Measurements from ENCODE around the gene WDR73. TPM values are rescaled to one million over a fixed set of nuclear protein-coding genes. Genes with fewer than 3 reads are reported as not detected.

The WDR73 gene
- total and polyA plus RNA-seq, 2 of the 8 experiments (the other 6 are each of a cell fraction or from before 2014, with no cell fraction given) = 22.7 to 23.1 TPM

GRCh38 chr15:84668221-84668982 lies 14.3 kb upstream of the WDR73 start:
- Histone ChIP-seq H2BK120ac (replicated peaks; ENCODE audit: low read depth, low read length) (no peak overlapping the region), H3K4me1 (replicated peaks in 1 of 4; ENCODE audit: control insufficient read depth in 3 of 4, insufficient read depth in 4 of 4, low read length in 3 of 4) (no peaks in the 10 kb centered on the region), H3K9ac (replicated peaks in 1 of 4; ENCODE audit: extremely low read depth in 1 of 4, low read depth in 3 of 4, low read length in 3 of 4) (no peak overlapping the region), H3K18ac (ENCODE audit: extremely low read depth, low read length) (no peak overlapping the region), H4K91ac (replicated peaks; ENCODE audit: insufficient read length, low read length) (no peak overlapping the region), H4K8ac (ENCODE audit: extremely low read depth, insufficient read depth, low read length) (no peak overlapping the region), H3K4me3 (ENCODE audit: extremely low read depth in 1 of 4, insufficient read depth in 2 of 4, low read depth in 3 of 4, low read length in 4 of 4) (no peak overlapping the region), H2BK20ac (ENCODE audit: low read length) (no peak overlapping the region), H2AK5ac (ENCODE audit: low read depth, low read length) (no peak overlapping the region), H2AFZ (ENCODE audit: low read length) (no peak overlapping the region), H3K4ac (replicated peaks; ENCODE audit: insufficient read length, low read depth, low read length) (no peak overlapping the region), H4K20me1 (replicated peaks in 1 of 2; ENCODE audit: control insufficient read depth in 1 of 2, insufficient read depth in 2 of 2, low read length in 2 of 2) (peaks cover 0 to 2% of the 10 kb centered on the region in 2 experiments), H3K23ac (ENCODE audit: insufficient read length) (no peak overlapping the region), H3K79me2 (ENCODE audit: control insufficient read depth in 1 of 2, insufficient read depth in 2 of 2, low read length in 2 of 2) (no peaks in the 10 kb centered on the region), H3K14ac (ENCODE audit: insufficient read length) (no peak overlapping the region), H3K79me1 (ENCODE audit: low read depth, low read length) (no peaks in the 10 kb centered on the region), H3K27me3 (replicated peaks in 1 of 4; ENCODE audit: control insufficient read depth in 3 of 4, extremely low read depth in 1 of 4, insufficient read depth in 3 of 4, low read length in 3 of 4) (no peaks in the 10 kb centered on the region), H3K23me2 (ENCODE audit: low read depth, low read length) (no peaks in the 10 kb centered on the region), H3K9me3 (ENCODE audit: insufficient read depth in 2 of 2, low read depth in 1 of 2, low read length in 1 of 2) (no peaks in the 10 kb centered on the region), H2BK12ac (ENCODE audit: low read depth, low read length) (no peak overlapping the region), H3K56ac (replicated peaks; ENCODE audit: insufficient read length, low read depth, low read length) (no peak overlapping the region), H3K4me2 (ENCODE audit: insufficient read depth in 1 of 2, low read depth in 2 of 2, low read length in 2 of 2) (no peak overlapping the region), H3K27ac (ENCODE audit: low read depth, low read length) (no peak overlapping the region), H2BK15ac (ENCODE audit: low read length) (no peak overlapping the region), H4K5ac (ENCODE audit: insufficient read length, low read depth, low read length) (no peak overlapping the region), H2BK5ac (ENCODE audit: low read depth, low read length) (no peak overlapping the region), H3K36me3 (ENCODE audit: control insufficient read depth in 2 of 4, insufficient read depth in 4 of 4, low read length in 3 of 4) (peaks cover 13 to 38% (median 26%) of the 10 kb centered on the region in 4 experiments)
- no peak for FAIRE-seq
- CTCF ChIA-PET (ENCODE audit: partially characterized antibody) = interaction anchor here (1.3 kb wide), 1 partner anchor 10 kb away, joined by 5 read pairs; no protein-coding TSS in a partner anchor
- POLR2A ChIA-PET (ENCODE audit: partially characterized antibody) = interaction anchor here (0.9 to 1.4 kb wide), 2 partner anchors 14 to 15 kb away, joined by 3 to 5 read pairs; partner anchors contain the start of gene WDR73
- no peak for DNase-seq (ENCODE audit: low read depth in 1 of 2, low spot score in 2 of 2)
- 90% methylated on average over 3 of the region's 3 CpGs; no CpG with 5 or more reads in 1 of the 2 experiments for WGBS, 2 experiments (ENCODE audit: extremely low coverage in 1 of 2, insufficient coverage in 1 of 2, insufficient read length in 1 of 2, insufficient replicate concordance in 2 of 2, low coverage in 1 of 2, low lambda C conversion rate in 2 of 2, missing lambda C conversion rate in 1 of 2)
- no peak for TF ChIP-seq TAF1 (IDR thresholded peaks at IDR 0.05; ENCODE audit: low read depth, low read length)
